ENCODE results near the gene CASKIN1.

GRCh38 chr16:2213817-2214718, 17.7 kb upstream of the CASKIN1 start:
- TF ChIP-seq TCF7L2 (IDR thresholded peaks at IDR 0.05; ENCODE audit: low read depth, low read length) (no peak), CTCF (IDR thresholded peaks at IDR 0.05) (no peak)

Measured in Panc1 (cell line).